Right renal cortex interstitium (tissue), 3 donors: ENCODE measurements around the gene GRIK3. TPM values are rescaled to one million over a fixed set of nuclear protein-coding genes. Genes with fewer than 3 reads are reported as not detected.

ENCODE experiments used
- DNase-seq, 3 donors: peaks; one replicate each; pipeline ENCODE4 v3.0.0-alpha.2; 2013; ENCODE audit warnings: low read depth in 3 of 3, low spot score in 2 of 3
- polyA plus RNA-seq, 3 donors: library from polyadenylated mRNA; unstranded; fragments of 120-200 nt; gene quantifications; one replicate each; pipeline ENCODE4 v1.2.1, GENCODE V29; 2013; ENCODE audit not compliant: insufficient read length in 3 of 3

The GRIK3 gene
- polyA plus RNA-seq, 3 donors = 2.6 to 3.4 (median 3.1) TPM

DNA sequence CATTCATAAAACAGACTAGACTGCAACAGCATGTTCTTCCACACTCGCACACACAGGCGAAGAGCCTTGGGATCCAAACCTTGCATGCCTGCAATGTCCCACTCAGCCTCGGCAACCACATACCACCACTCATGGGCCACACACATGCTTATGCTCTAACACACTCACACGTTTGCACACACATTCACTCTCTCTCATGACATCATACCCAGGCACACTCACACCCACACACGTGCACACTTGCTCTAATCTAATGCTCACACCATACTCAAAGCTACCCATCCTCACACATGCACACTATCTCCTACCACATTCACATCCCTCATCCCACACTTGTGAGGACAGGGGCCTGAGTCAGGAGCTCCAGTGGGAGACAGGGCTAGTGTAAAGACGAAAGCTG lies 50.3 kb downstream of the GRIK3 start:
- DNase-seq = no peak

DNA sequence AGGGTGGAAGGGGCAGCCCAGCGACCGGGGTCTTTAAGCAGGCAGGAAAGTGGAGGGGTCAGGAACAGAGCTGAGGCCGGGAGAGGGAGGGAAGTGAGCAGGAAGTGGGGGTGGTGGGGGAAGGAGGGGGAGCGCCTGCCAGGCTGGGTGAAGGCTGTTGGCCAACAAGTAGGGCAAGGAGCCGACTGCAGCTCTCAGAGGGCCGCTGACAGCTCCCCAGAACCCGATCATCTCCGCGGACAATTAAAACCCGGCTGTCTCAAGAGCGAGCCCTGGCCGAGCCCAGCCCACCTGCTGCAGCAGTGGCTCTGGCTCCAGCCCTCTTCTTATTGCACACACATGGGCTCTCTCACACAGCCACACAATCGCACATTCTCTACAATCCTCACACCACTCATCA lies 51.6 kb downstream of the GRIK3 start:
- no peak for DNase-seq

DNA sequence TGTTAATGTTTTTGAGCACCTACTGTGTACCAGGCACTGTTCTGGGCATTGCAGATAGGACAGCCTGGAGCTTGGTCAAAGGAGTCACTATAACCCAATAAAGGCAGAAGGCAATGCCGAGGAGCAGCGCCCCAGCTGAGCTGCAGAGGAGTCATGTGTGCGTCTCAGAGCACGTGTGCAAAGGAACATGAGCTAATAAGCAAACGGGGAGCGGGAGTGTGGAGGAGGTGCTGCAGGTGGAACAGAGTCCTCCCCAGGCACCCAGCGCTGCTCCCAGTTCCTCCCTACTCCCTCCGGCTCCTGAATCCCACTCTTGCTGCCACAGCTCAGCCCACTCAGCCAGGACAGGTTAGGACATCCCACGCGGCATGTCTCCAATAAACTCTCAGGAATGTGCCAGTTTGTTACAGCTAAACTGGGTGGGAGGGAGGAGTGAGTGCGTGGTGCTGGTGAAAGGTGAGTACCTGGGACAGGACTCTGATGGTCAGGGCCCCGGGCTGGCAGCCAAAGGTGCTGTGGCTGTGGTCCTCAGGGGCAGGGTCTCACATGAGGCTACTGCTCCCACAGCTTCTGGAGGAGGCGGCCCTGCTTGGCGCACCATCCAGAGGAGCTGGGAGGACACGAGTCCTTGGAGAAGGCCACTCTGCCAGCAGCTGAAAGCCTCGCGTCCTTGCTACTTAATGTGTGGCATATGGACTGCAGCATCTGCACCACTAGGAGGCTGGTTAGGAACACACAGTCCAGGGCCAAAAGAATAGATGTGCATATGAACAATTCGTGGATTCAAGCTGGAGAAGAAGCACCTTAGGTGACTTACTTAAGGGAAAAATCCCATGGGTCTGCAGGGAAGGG lies 52.3 kb downstream of the GRIK3 start:
- DNase-seq = no peak

DNA sequence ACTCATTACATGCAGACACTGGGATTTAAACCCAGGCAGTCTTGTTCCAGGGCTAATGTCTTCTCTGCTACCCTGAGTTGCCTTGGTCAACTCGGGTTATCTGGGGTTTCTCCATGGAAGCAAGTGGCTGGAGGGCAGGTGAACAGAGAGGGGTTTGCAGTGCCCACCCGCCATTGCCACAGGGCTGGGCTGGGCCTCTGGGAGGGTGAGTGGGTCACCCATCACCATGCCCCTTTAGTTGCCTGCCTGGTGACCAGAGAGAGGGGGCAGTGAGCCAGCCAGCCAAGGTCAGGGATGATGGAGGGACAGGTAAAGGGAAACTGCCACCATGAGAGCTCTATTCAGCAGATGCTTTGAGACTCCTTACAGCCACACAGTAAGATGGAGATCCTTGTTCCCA lies 53.2 kb downstream of the GRIK3 start:
- no peak for DNase-seq

DNA sequence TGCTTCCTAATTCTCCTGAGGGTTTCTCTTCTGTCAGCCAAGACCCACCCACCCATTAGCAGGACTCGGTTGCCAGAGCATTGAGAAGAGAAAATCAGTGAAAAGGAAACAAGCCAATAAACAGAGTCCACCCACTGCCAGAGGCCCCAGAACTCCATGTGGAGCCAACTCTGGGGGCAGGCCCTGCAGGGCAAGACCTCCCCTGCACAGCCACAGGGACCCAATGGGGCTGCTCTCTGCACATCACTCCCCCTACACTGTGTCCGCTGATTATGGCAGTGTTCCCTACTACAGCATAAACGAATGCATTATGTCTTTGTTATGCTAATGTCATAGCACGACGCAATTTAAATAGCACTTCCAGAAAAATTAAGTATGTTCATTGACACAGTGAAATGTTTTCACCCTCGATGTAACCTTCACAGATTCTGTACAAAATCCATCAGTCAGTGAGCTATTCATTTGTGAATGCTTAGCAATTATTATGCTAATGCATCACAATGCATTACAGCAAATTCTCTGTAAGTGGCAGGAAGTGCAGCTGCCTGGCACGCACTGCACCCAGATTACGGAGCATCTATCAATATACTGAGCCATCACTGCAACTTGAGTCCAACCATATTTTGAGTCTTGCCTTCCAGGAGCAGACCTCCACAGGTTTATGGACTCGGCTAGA lies 56.4 kb downstream of the GRIK3 start:
- no peak for DNase-seq

DNA sequence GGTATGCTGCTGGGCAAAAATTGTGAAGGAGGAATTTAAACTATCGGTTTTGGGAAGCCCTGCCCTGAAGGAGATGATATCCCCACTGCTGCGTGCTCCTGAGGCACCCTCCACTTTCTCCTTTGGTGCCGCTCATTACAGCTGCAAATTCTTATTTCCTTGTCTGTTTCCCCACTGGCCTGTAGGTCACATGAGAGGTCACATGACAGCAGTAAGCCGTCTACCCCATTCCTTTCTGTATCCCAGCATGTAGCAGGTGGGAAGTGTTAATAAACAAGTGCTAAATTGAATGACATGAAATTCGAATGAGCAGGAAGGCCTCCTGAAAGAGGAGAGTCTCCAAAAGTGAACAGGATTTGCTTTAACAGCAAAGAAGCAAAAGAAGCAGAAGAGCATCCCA lies 58.7 kb downstream of the GRIK3 start:
- DNase-seq = no peak

GRCh38 chr1:36973056-36973455 lies 61.3 kb downstream of the GRIK3 start:
- DNase-seq = no peak

DNA sequence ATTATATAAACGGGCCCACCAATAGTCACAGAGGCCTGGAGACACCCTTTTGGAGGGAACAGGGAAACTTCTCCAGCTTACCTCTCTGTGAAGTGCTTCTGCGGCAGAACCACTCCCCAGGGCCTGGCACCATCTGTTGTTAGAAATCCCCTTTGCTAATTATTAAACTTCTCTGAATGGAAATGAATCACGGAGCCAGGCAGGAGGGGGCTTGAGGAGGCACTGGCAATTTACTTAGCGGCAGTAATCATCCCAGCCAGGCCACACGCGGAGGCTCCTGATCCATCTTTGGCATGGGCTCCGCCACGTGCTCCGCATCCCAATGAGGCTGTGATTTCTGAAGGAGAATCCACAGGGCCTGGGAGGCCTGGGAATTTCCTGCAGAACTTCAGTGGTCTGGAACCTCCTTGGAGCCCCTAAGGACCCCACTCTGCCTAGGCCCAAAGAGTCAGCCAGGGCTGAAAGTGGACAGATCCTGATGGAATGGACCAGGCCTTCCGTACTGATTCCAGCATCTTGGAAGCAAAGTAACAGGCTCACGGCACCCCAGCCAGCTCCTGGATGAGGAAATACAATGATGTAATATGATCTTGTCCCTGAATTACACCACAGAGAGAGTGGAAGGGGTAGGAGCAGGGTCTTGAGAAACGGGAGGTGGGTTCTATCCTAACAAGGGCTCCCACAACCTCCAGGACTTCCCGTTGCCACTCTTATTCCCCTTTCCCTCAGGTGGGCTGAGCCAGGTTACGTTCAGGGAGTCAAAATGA lies 62.3 kb downstream of the GRIK3 start:
- DNase-seq = no peak

DNA sequence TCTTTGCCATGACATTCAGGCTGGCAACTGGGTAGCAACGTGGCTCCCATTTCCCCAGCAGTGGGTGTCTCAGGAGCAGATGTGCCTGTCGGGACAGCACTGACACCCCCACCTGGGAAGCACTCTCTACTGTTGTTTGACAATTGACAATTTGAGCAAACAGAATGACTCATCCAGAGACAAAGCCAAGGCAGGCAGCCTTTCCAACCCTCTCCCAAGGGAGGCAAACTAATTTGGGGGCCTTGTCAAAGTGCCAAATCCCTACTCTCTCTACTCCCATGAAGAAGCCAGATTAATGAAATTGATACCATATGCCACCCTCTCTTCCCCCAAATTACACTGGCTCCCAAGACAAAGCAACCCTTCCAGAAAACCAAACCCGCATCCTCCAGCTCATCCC lies 65.6 kb downstream of the GRIK3 start:
- DNase-seq = no peak

- no peak for DNase-seq
Observed at GRCh38 chr1:36966242-36966641, 68.1 kb downstream of the GRIK3 start.

DNA sequence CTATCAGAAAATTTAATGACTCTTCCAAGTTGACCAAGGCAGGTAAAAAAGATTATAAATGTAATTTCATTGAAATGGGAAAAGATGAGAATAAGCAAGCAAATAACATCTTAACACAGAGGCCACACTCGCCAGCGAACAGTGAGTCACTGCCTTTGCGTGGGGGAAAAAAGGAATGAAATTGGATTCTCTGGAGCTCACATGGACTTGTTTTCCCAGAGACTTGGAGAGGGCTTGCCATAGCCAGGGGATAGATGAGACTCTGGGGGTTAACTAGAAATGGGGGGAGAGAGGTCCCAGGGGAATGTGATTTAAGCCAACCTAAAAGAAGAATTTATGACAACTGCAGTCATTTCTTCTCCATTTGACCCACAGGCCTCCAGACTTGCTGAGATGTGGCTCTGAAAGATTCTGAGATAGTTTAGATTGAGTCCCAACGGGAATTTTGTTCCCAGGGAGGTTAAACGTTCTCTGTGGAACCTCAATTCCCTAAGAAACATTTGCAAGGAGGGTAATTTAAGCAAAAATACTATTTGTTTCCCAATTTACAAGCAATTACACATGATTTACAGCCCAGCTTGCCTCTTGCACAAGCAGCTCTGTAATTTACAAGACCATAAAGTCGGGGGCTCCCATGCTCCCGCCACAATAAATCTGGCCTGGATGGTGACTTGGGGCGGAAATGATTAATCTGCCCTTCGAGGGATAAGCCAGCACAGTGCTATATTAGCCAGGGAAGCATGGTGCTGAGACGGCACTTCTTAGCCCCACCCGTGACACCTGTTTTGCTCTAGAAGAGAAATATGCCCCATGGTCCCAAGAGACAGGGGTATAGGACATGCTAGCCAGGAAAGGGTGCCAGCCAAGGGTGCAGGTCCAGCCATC lies 68.8 kb downstream of the GRIK3 start:
- DNase-seq = no peak

DNA sequence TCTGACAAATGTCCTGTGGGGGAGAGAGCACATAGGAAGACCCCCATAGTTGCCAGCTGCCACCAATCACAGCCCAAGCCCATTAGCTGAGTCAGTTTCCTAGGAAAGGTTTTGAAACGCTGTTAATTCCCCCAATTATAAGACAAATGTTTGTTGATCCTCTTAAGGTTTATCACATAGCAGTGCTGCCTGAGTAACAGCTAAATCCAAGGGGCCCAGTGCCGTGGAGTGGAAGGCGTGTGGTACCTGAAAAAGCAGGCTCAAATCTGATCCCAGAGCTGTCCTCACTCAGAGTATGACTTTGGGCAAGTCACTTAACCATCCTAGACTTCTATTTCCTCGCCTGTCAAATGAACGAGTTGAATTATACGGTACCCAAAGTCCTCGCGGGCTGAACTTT lies 69.5 kb downstream of the GRIK3 start:
- DNase-seq = no peak

DNA sequence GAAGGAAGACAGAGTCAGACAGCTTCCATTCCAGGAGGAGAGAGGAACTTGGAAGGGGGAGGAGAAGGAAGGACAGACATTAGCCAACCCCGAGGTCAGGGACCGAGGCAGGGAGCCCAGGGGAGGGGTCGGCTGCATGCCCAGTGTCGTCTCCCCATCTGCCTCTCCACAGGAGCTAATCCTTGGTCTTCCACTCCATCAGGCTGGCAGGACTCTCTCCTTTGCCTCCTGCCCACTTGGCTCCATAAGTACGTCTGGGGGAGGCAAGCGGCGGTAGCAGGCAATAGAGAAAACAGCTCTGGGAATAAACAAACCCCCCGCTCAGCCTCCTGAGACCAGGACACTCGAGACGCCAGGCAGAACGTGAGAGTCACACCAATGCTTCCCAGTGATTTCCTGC lies 71.3 kb downstream of the GRIK3 start:
- DNase-seq = no peak

GRCh38 chr1:36961062-36961615 lies 73.2 kb downstream of the GRIK3 start:
- no peak for DNase-seq

GRCh38 chr1:36956570-36956969 lies 77.7 kb downstream of the GRIK3 start:
- DNase-seq = no peak

DNA sequence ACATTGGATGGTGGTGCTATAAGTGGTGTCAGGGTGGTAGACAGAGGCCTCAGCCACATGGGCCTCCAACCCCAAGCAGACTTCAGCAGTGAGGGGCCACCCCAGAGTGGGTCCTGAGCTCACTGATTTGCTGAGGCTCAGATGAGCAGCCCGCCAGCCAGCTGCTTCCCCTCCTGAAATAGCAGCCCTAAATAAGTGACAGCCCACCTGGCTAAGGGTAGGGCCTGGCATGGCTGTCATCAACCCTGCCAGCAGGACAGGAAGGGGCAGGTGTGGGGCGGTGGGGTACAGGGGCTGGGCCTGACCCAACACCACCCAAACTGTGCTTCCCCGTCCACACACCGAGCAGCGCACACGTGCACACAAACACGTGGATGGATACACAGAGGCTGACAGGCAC lies 79.3 kb downstream of the GRIK3 start:
- DNase-seq = no peak

DNA sequence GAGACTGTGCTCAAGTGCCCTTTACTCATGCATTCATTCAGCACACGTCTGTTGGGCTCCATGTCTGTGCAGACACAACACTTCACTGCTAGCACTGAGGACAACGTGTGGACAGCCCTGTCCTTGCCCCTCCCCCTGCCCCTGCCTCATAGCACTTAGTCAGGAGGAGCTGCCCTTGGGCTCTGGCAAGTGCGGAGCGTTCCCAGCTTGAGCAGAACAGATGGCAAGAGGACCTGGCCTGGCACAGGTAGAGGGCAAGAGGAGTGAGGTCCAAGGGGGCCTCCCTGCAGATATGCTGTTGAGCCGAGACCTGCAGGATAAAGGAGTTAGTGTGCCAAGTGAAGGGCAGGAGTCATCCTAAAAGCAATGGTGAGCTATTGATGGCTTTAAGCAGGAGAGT lies 81.3 kb downstream of the GRIK3 start:
- DNase-seq = no peak

GRCh38 chr1:36951761-36952160 lies 82.6 kb downstream of the GRIK3 start:
- no peak for DNase-seq

GRCh38 chr1:36951292-36951750 lies 83.0 kb downstream of the GRIK3 start:
- DNase-seq = no peak

DNA sequence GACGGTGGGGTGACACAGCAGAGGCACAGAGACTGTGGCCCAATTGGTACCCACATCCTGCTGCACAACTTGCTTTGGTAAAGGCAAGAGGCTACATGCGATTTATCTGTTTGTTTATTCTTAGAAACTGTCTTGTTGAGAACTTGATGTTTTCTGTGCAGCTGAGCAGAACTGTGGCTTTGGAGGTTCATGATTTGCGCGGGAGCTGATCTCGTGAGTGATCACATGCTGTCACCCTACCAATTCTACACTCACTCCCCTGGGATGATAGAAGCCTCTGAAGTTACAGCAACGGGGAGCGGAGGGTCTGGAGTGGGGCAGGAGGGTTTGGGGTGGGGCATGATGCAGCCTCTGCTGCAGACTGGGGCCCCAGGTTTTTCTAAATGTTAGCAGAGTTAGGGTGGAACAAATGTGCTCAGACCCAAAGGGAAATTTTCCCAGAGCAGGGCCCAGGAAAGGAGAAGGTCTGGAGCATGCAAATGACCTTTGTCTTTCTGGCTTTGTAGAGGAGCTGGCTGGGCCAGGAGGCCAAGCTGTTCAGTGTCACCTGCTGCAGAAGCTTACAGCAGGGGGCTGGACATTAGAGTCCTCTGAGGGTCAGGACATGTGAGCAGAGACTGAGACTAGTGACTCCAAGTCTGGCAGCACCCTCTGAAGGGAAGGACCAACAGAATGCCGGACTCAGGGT lies 83.6 kb downstream of the GRIK3 start:
- DNase-seq = no peak
